Natural killer cell (primary cell): Measurements from ENCODE around the gene MAGIX. TPM values are rescaled to one million over a fixed set of nuclear protein-coding genes. Genes with fewer than 3 reads are reported as not detected.

Source experiments
- ATAC-seq, 3 donors: fragments of 150-1000 bp in 2 of 3; fragments of 200-7000 bp in 1 of 3; cut with Tn5 transposase; 1 replicate in 1 of 3; 2 replicates in 2 of 3; pipeline ENCODE4 v1.10.0; 2021; ENCODE audit warnings: mild to moderate bottlenecking in 2 of 3, moderate library complexity in 2 of 3
- DNase-seq, 2 donors: peaks; one replicate each; pipeline versions ENCODE4 v3.0.0 to v3.0.0-alpha.2; 2013 to 2021; ENCODE audit warnings: mixed read lengths in 1 of 2
- H3K27ac ChIP-seq: one replicate; pipeline ENCODE4 v1.5.1; 2013; ENCODE audit warnings: mild to moderate bottlenecking, low read length
- H3K27me3 ChIP-seq: one replicate; pipeline ENCODE4 v1.6.1; 2013; ENCODE audit warnings: low read length; ENCODE audit not compliant: control insufficient read depth, insufficient read depth
- H3K36me3 ChIP-seq: one replicate; pipeline ENCODE4 v1.6.1; 2013; ENCODE audit warnings: low read length; ENCODE audit not compliant: control insufficient read depth, insufficient read depth
- H3K4me1 ChIP-seq: one replicate; pipeline ENCODE4 v1.6.1; 2013; ENCODE audit warnings: low read length; ENCODE audit not compliant: control insufficient read depth, insufficient read depth
- H3K4me3 ChIP-seq: one replicate; pipeline ENCODE4 v1.5.1; 2013; ENCODE audit warnings: low read length
- H3K9me3 ChIP-seq: one replicate; pipeline ENCODE4 v1.6.1; 2013; ENCODE audit warnings: low read length; ENCODE audit not compliant: control insufficient read depth, insufficient read depth
- H3K27ac Mint-ChIP-seq, 2 donors: one replicate each; pipeline ENCODE4 v1.8.0; 2022; ENCODE audit warnings: mild to moderate bottlenecking in 2 of 2, mixed read lengths in 2 of 2, moderate library complexity in 1 of 2
- H3K27me3 Mint-ChIP-seq, 2 donors: one replicate each; pipeline ENCODE4 v1.8.0; 2022; ENCODE audit warnings: low read depth in 2 of 2, mixed read lengths in 2 of 2
- H3K36me3 Mint-ChIP-seq: one replicate; pipeline ENCODE4 v1.8.0; 2022; ENCODE audit warnings: mixed read lengths
- H3K4me1 Mint-ChIP-seq, 2 donors: one replicate each; pipeline ENCODE4 v1.8.0; 2022; ENCODE audit warnings: mixed read lengths in 2 of 2
- H3K4me3 Mint-ChIP-seq: one replicate; pipeline ENCODE4 v1.8.0; 2022; ENCODE audit warnings: mild to moderate bottlenecking, moderate library complexity, mixed read lengths
- H3K9me3 Mint-ChIP-seq, 2 donors: one replicate each; pipeline ENCODE4 v1.8.0; 2022; ENCODE audit warnings: mixed read lengths in 2 of 2
- CTCF ChIP-seq: fragments of 200-600 bp; IDR thresholded peaks from one replicate; pipeline ENCODE4 v1.8.0; 2022; ENCODE audit warnings: antibody characterized with exemption
- WGBS: methylation state at CpG from one replicate; pipeline ENCODE4 v1.1.7; 2013; ENCODE audit warnings: missing lambda C conversion rate; ENCODE audit not compliant: insufficient coverage; 5-methylcytosine and 5-hydroxymethylcytosine counted together
- intact Hi-C: fragments of 100-400 bp; cut with micrococcal nuclease; formaldehyde crosslinking; loops from one replicate; pipeline ENCODE4 v1.14.2; 2022
- total RNA-seq, 4 donors: library from RNA; stranded (reverse); fragments of 120-200 nt in 1 of 4; gene quantifications; one replicate each; pipeline versions ENCODE4 v1.2.3 to v1.2.4, GENCODE V29; 2013 to 2022

Gene MAGIX
- total RNA-seq, 3 donors from 2014 or later (not counting 1 experiment from before 2014, with no cell fraction given) = 1.00 to 1.7 (median 1.2) TPM

GRCh38 chrX:49212209-49212608, 49.7 kb downstream of the MAGIX start:
- DNase-seq (no peak), ATAC-seq (no peak)
- H3K4me3 Mint-ChIP-seq = no peak overlapping the region
- H3K36me3 ChIP-seq = no peaks in the 10 kb centered on the region
- no peaks in the 10 kb centered on the region for H3K9me3 ChIP-seq
- no peak for TF ChIP-seq CTCF
- no peaks in the 10 kb centered on the region for H3K9me3 Mint-ChIP-seq
- H3K4me1 ChIP-seq = no peaks in the 10 kb centered on the region
- peaks cover 0 to 4% of the 10 kb centered on the region in 2 donors for H3K27me3 Mint-ChIP-seq
- WGBS = 92% methylated on average over 2 of the region's 2 CpGs
- H3K4me3 ChIP-seq = no peak overlapping the region
- H3K4me1 Mint-ChIP-seq = no peaks in the 10 kb centered on the region
- intact Hi-C loops = no loop called here
- H3K27me3 ChIP-seq = no peaks in the 10 kb centered on the region
- no peak overlapping the region for H3K27ac Mint-ChIP-seq
- H3K27ac ChIP-seq = no peak overlapping the region
- no peaks in the 10 kb centered on the region for H3K36me3 Mint-ChIP-seq

- Mint-ChIP-seq H3K27ac (no peak overlapping the region), H3K4me1 (no peaks in the 10 kb centered on the region), H3K27me3 (peaks cover 0 to 4% of the 10 kb centered on the region in 2 donors), H3K9me3 (no peaks in the 10 kb centered on the region), H3K4me3 (no peak overlapping the region), H3K36me3 (no peaks in the 10 kb centered on the region)
- H3K27ac ChIP-seq = no peak overlapping the region
- ATAC-seq = no peak
- no peak for TF ChIP-seq CTCF
- DNase-seq = no peak
- no peaks in the 10 kb centered on the region for H3K36me3 ChIP-seq
- H3K27me3 ChIP-seq = no peaks in the 10 kb centered on the region
- 79% methylated on average over 1 of the region's 1 CpG for WGBS
- no peaks in the 10 kb centered on the region for H3K9me3 ChIP-seq
- no peak overlapping the region for H3K4me3 ChIP-seq
- intact Hi-C loops = no loop called here
- H3K4me1 ChIP-seq = no peaks in the 10 kb centered on the region
Measured at GRCh38 chrX:49212861-49213260, 50.3 kb downstream of the MAGIX start.

- Mint-ChIP-seq H3K4me3 (no peak overlapping the region), H3K27ac (no peak overlapping the region), H3K27me3 (peaks cover 0 to 4% of the 10 kb centered on the region in 2 donors), H3K36me3 (no peaks in the 10 kb centered on the region), H3K4me1 (no peaks in the 10 kb centered on the region), H3K9me3 (no peaks in the 10 kb centered on the region)
- WGBS = 75% methylated on average over 2 of the region's 2 CpGs
- no peaks in the 10 kb centered on the region for H3K9me3 ChIP-seq
- intact Hi-C loops = no loop called here
- no peaks in the 10 kb centered on the region for H3K4me1 ChIP-seq
- no peaks in the 10 kb centered on the region for H3K27me3 ChIP-seq
- no peak for DNase-seq
- TF ChIP-seq CTCF = no peak
- no peak overlapping the region for H3K27ac ChIP-seq
- H3K4me3 ChIP-seq = no peak overlapping the region
- H3K36me3 ChIP-seq = no peaks in the 10 kb centered on the region
- ATAC-seq = no peak
Measured at GRCh38 chrX:49214416-49214815, 51.9 kb downstream of the MAGIX start.

GRCh38 chrX:49214996-49215526, 52.5 kb downstream of the MAGIX start:
- intact Hi-C loops = no loop called here
- Histone ChIP-seq H3K27ac (no peak overlapping the region), H3K4me3 (no peak overlapping the region), H3K4me1 (no peaks in the 10 kb centered on the region), H3K27me3 (no peaks in the 10 kb centered on the region), H3K9me3 (no peaks in the 10 kb centered on the region), H3K36me3 (no peaks in the 10 kb centered on the region)
- Mint-ChIP-seq H3K4me1 (no peaks in the 10 kb centered on the region), H3K27me3 (peaks cover 0 to 4% of the 10 kb centered on the region in 2 donors), H3K27ac (no peak overlapping the region), H3K36me3 (no peaks in the 10 kb centered on the region), H3K4me3 (no peak overlapping the region), H3K9me3 (no peaks in the 10 kb centered on the region)
- DNase-seq (no peak), ATAC-seq (no peak)
- TF ChIP-seq CTCF = no peak
- 91% methylated on average over 14 of the region's 14 CpGs for WGBS
